K562 (cell line): ENCODE data around the gene DDX41. TPM values are rescaled to one million over a fixed set of nuclear protein-coding genes. Genes with fewer than 3 reads are reported as not detected.
"Not testable (repeated sequence)": the region's sequence is repeated elsewhere in the genome, so short reads cannot be mapped to it uniquely, and the experiment has no call there.

ENCODE experiments used
- ATAC-seq: fragments of 200-7000 bp; cut with Tn5 transposase; 3 replicates; pipeline ENCODE4 v1.9.1; 2020; ENCODE audit warnings: moderate library complexity
- BruUV-seq: library from RNA; stranded (reverse); fragments of 400-500 nt; replicated peaks from 2 replicates; lab custom pipeline; 2021; lab: Mats Ljungman, UMichigan
- CTCF ChIA-PET: fragments of 300-600 bp; formaldehyde crosslinking; extraction: SDS; loops from one replicate; lab custom pipeline; 2021; ENCODE audit warnings: low intra/inter-chr PET ratio; lab: Yijun Ruan, JAX
- POLR2A ChIA-PET: fragments of 300-600, 350-650 bp; sonication (Branson Sonifier 250); formaldehyde crosslinking; extraction: SDS; loops from one replicate; lab custom pipeline; 2021; ENCODE audit warnings: antibody characterized with exemption, inconsistent platforms; lab: Yijun Ruan, JAX
- DNase-seq, 4 experiments: peaks; one replicate each; pipeline versions ENCODE4 v3.0.0 to v3.0.0-alpha.2; 2011 to 2018; ENCODE audit warnings: low spot score in 3 of 4, mixed read lengths in 3 of 4; ENCODE audit errors: extremely low read depth in 1 of 4
- FAIRE-seq: peaks from 2 replicates; lab custom pipeline; 2011; peaks lifted over from hg19 to GRCh38; lab: Jason Lieb, UNC
- H2AFZ ChIP-seq: 2 replicates; pipeline ENCODE4 v1.6.0; 2011; ENCODE audit warnings: low read depth, low read length, control low read depth, inconsistent platforms
- H3K27ac ChIP-seq: fragments of 200-600 bp; 3 replicates; pipeline ENCODE4 v1.8.0; 2011; ENCODE audit warnings: low read depth, mild to moderate bottlenecking, control low read depth, inconsistent platforms, low read length, moderate library complexity, mixed read lengths; ENCODE audit errors: extremely low read depth
- H3K27me3 ChIP-seq, 2 experiments: fragments of 300-600 bp in 1 of 2; 2 replicates in 1 of 2; 3 replicates in 1 of 2; pipeline versions ENCODE4 v1.6.0 to v1.8.0; 2011; ENCODE audit warnings: inconsistent platforms in 2 of 2, low read length in 2 of 2, mild to moderate bottlenecking in 1 of 2, mixed read lengths in 1 of 2, moderate library complexity in 1 of 2; ENCODE audit not compliant: control insufficient read depth in 2 of 2, insufficient read depth in 2 of 2
- H3K36me3 ChIP-seq: fragments of 300-600 bp; 3 replicates; pipeline ENCODE4 v1.8.0; 2011; ENCODE audit warnings: mild to moderate bottlenecking, low read length, inconsistent platforms; ENCODE audit not compliant: control insufficient read depth, insufficient read depth
- H3K4me1 ChIP-seq, 2 experiments: fragments of 200-600 bp in 1 of 2; replicated peaks in 1 of 2; 2 replicates in 1 of 2; 3 replicates in 1 of 2; pipeline versions ENCODE4 v1.5.1 to v1.8.0; 2011; ENCODE audit warnings: inconsistent platforms in 2 of 2, low read length in 2 of 2, mild to moderate bottlenecking in 1 of 2, mixed read lengths in 1 of 2, moderate library complexity in 1 of 2; ENCODE audit not compliant: control insufficient read depth in 2 of 2, insufficient read depth in 2 of 2
- H3K4me2 ChIP-seq: 2 replicates; pipeline ENCODE4 v1.6.1; 2011; ENCODE audit warnings: low read length, control low read depth, inconsistent platforms, mixed read lengths; ENCODE audit not compliant: insufficient read depth
- H3K4me3 ChIP-seq: fragments of 200-600 bp; sonication (generic), shearing (Covaris generic); 2 replicates; pipeline ENCODE4 v1.5.1; 2016; ENCODE audit warnings: control low read depth, inconsistent platforms
- H3K79me2 ChIP-seq: fragments of 200-600 bp; 3 replicates; pipeline ENCODE4 v1.8.0; 2011; ENCODE audit warnings: low read length, inconsistent platforms; ENCODE audit not compliant: control insufficient read depth, insufficient read depth
- H3K9ac ChIP-seq, 2 experiments: 2 replicates each; pipeline versions ENCODE4 v1.6.0 to v1.6.1; 2011; ENCODE audit warnings: low read depth in 2 of 2, low read length in 2 of 2, control low read depth in 1 of 2, inconsistent platforms in 1 of 2, mild to moderate bottlenecking in 1 of 2, mixed read lengths in 1 of 2; ENCODE audit not compliant: insufficient read depth in 1 of 2
- H3K9me1 ChIP-seq: one replicate; pipeline ENCODE4 v1.6.0; 2011; ENCODE audit warnings: inconsistent platforms, mild to moderate bottlenecking, low read length, moderate library complexity; ENCODE audit not compliant: control insufficient read depth, insufficient read depth
- H3K9me3 ChIP-seq: replicated peaks from 2 replicates; pipeline ENCODE4 v1.5.1; 2011; ENCODE audit warnings: low read depth, low read length, inconsistent platforms; ENCODE audit not compliant: control insufficient read depth, insufficient read depth
- H4K20me1 ChIP-seq: replicated peaks from 2 replicates; pipeline ENCODE4 v1.6.1; 2011; ENCODE audit warnings: low read length, inconsistent platforms, mixed read lengths; ENCODE audit not compliant: control insufficient read depth, insufficient read depth
- EGR1 ChIP-seq: fragments of 450-650 bp; conservative IDR thresholded peaks from 2 replicates; pipeline ENCODE4 v1.6.1; 2017; ENCODE audit warnings: mild to moderate bottlenecking
- HBP1 ChIP-seq: fragments of 450-650 bp; formaldehyde crosslinking; IDR thresholded peaks from 2 replicates; pipeline ENCODE4 v1.4.0; 2022; ENCODE audit warnings: missing genetic modification characterization
- HMGN3 ChIP-seq: IDR thresholded peaks from 2 replicates; pipeline ENCODE4 v1.6.1; 2011; ENCODE audit warnings: borderline replicate concordance, low read depth, mild to moderate bottlenecking, mixed read lengths, low read length; ENCODE audit not compliant: insufficient read length; ENCODE audit errors: extremely low read depth
- POLR2A ChIP-seq: fragments of 450-650 bp; conservative IDR thresholded peaks from 2 replicates; pipeline ENCODE4 v1.6.1; 2016
- POLR2AphosphoS2 ChIP-seq: IDR thresholded peaks from 2 replicates; pipeline ENCODE4 v1.6.1; 2012; ENCODE audit warnings: low read length, improper control_type of control experiment
- POLR2B ChIP-seq: fragments of 450-650 bp; IDR thresholded peaks from 2 replicates; pipeline ENCODE4 v1.6.1; 2018; ENCODE audit warnings: low read depth; ENCODE audit not compliant: partially characterized antibody
- POLR2G ChIP-seq: fragments of 200-400 bp; formaldehyde crosslinking; IDR thresholded peaks from 2 replicates; pipeline ENCODE4 v1.6.1; 2017; ENCODE audit warnings: low read depth, mild to moderate bottlenecking, antibody characterized with exemption, low read length, moderate library complexity
- PTRF ChIP-seq: fragments of 450-650 bp; IDR thresholded peaks from 2 replicates; pipeline ENCODE4 v1.6.1; 2016; ENCODE audit warnings: mild to moderate bottlenecking, missing genetic modification characterization, missing compliant biosample characterization
- SUPT5H ChIP-seq: fragments of 450-650 bp; IDR thresholded peaks from 2 replicates; pipeline ENCODE4 v1.6.1; 2016
- THRB ChIP-seq: fragments of 450-650 bp; formaldehyde crosslinking; conservative IDR thresholded peaks from 2 replicates; pipeline ENCODE4 v1.4.0; 2022; ENCODE audit warnings: mild to moderate bottlenecking, missing genetic modification characterization
- ZNF121 ChIP-seq: sonication (generic); formaldehyde crosslinking; conservative IDR thresholded peaks from 2 replicates; pipeline ENCODE4 v1.8.0; 2022; ENCODE audit warnings: missing genetic modification reagents
- ZNF3 ChIP-seq: fragments of 250-450 bp; sonication (Bioruptor Pico); IDR thresholded peaks from 2 replicates; pipeline ENCODE4 v1.5.0; 2021; ENCODE audit warnings: mild to moderate bottlenecking, moderate library complexity
- WGBS: fragments of 100-300 bp; shearing (Covaris generic); methylation state at CpG from one replicate; pipeline ENCODE4 v1.1.6; 2016; ENCODE audit warnings: low coverage, mixed read lengths; ENCODE audit not compliant: insufficient coverage; ENCODE audit errors: missing lambda C conversion rate; 5-methylcytosine and 5-hydroxymethylcytosine counted together
- in situ Hi-C: fragments of 300-500 bp; cut with MboI; formaldehyde crosslinking; loops from 4 replicates; pipeline ENCODE4 v1.15.0; 2018; ENCODE audit warnings: inconsistent platforms, mixed read lengths
- intact Hi-C: fragments of 100-400 bp; cut with micrococcal nuclease; formaldehyde crosslinking; loops from 2 replicates; pipeline ENCODE4 v1.14.2; 2022
- polyA plus RNA-seq, 8 experiments: library from polyadenylated mRNA; depleted of rRNA in 4 of 8; stranded (reverse) in 5 of 8; unstranded in 3 of 8; fragments of >200 nt; fragmentation: Nextera tagmentation in 2 of 8; fragmentation: Illumina TruSeq in 1 of 8; extraction: Ambion mirVana in 2 of 8; extraction: Trizol in 1 of 8; gene quantifications; 2 replicates each; pipeline versions ENCODE4 v1.2.1 to v1.2.3, GENCODE V29; 2011 to 2014; ENCODE audit warnings: inconsistent platforms in 1 of 8, missing spikeins in 1 of 8
- total RNA-seq, 7 experiments: library from RNA; depleted of rRNA in 6 of 7; stranded (reverse); fragments of >200 nt in 6 of 7; fragmentation: Illumina TruSeq in 2 of 7; extraction: Trizol in 2 of 7; gene quantifications; 2 replicates each; pipeline versions ENCODE4 v1.2.1 to v1.2.3, GENCODE V29; 2011 to 2021; ENCODE audit warnings: low replicate concordance in 1 of 7

Gene DDX41
- total and polyA plus RNA-seq, 9 of the 15 experiments (the other 6 are each of a cell fraction or from before 2014, with no cell fraction given) = 38.2 to 284 (median 116) TPM

GRCh38 chr5:177485753-177486152, 31.0 kb downstream of the DDX41 start:
- not testable (repeated sequence) for ATAC-seq, H3K27me3 ChIP-seq
- H3K4me1 ChIP-seq = peaks cover 0 to 42% of the 10 kb centered on the region in 2 experiments; a peak in 3 of 5 replicates
- peak; percentile 72 for TF ChIP-seq ZNF121 (CRISPR knock-in tag)
- peak; percentile 34 for TF ChIP-seq POLR2B
- TF ChIP-seq, all 486 proteins: peak for 2; not testable (repeated sequence) for 484
- FAIRE-seq, H3K9me1 ChIP-seq, in situ Hi-C loops, H3K4me2 ChIP-seq, H3K9ac ChIP-seq, H2AFZ ChIP-seq, BruUV-seq, H3K4me3 ChIP-seq, CTCF ChIA-PET, H3K79me2 ChIP-seq, H3K9me3 ChIP-seq, H4K20me1 ChIP-seq, H3K27ac ChIP-seq, DNase-seq, intact Hi-C loops: not testable (repeated sequence)
- POLR2A ChIA-PET = interaction anchor here (0.6 to 2.4 kb wide), 6 partner anchors 9 to 403 kb away, joined by 3 to 14 read pairs (median 4); no protein-coding TSS in a partner anchor
- H3K36me3 ChIP-seq = peaks cover 71% of the 10 kb centered on the region; the same call in 2 of the 3 replicates
- WGBS = 95% methylated on average over 3 of the region's 3 CpGs

GRCh38 chr5:177484902-177485549, 31.7 kb downstream of the DDX41 start:
- BruUV-seq = no TSS peak
- intact Hi-C loops = no loop called here
- TF ChIP-seq EGR1 (no peak), HMGN3 (no peak), HBP1 (CRISPR knock-in tag) (0 out of 2 replicates have a peak, but pooled peaks have one; percentile 10), POLR2G (peak; percentile 45; the same call in 1 of the 2 replicates), POLR2A (peak; percentile 45; the same call in 1 of the 2 replicates), ZNF3 (CRISPR knock-in tag) (no peak), THRB (peak; percentile 85), SUPT5H (peak; percentile 5), PTRF (tag) (no peak), POLR2AphosphoS2 (peak; percentile 84; the same call in 1 of the 2 replicates)

More at GRCh38 chr5:177484902-177485549, 31.7 kb downstream of the DDX41 start:
- Histone ChIP-seq H3K4me1 (peaks cover under 1 to 36% of the 10 kb centered on the region in 2 experiments; a peak in 3 of 5 replicates), H3K27ac (no peak overlapping the region), H4K20me1 (no peaks in the 10 kb centered on the region), H3K9me1 (no peaks in the 10 kb centered on the region), H3K9me3 (no peaks in the 10 kb centered on the region), H3K27me3 (no peaks in the 10 kb centered on the region), H2AFZ (no peak overlapping the region), H3K36me3 (peaks cover 64% of the 10 kb centered on the region; the same call in 2 of the 3 replicates), H3K9ac (peak overlapping the region in 1 of 2 experiments; percentile 76; a peak in 2 of 4 replicates), H3K79me2 (no peaks in the 10 kb centered on the region), H3K4me2 (no peak overlapping the region), H3K4me3 (no peak overlapping the region)
- DNase-seq = no peak
- POLR2A ChIA-PET = interaction anchor here (0.6 to 2.4 kb wide), 6 partner anchors 8 to 403 kb away, joined by 3 to 14 read pairs (median 4); no protein-coding TSS in a partner anchor
- CTCF ChIA-PET = no interaction called here
- FAIRE-seq = no peak
- peak; percentile 25 for ATAC-seq
- in situ Hi-C loops = no loop called here
- 71% methylated on average over 13 of the region's 13 CpGs for WGBS
